Pulmonary artery endothelial cell (primary cell): ENCODE measurements around the gene PCSK5. TPM values are rescaled to one million over a fixed set of nuclear protein-coding genes. Genes with fewer than 3 reads are reported as not detected.

Experiments used
- DNase-seq: peaks from one replicate; pipeline ENCODE4 v3.0.0-alpha.2; 2011; ENCODE audit warnings: low read depth, low spot score
- total RNA-seq: library from RNA; depleted of rRNA; stranded (reverse); fragments of >200 nt; gene quantifications from 2 replicates; pipeline ENCODE4 v1.2.3, GENCODE V29; 2014

The PCSK5 gene
- total RNA-seq, 1 donor from 2014 or later: 11.5 TPM

GRCh38 chr9:76003041-76003440, 112.6 kb downstream of the PCSK5 start:
- DNase-seq: no peak

DNA sequence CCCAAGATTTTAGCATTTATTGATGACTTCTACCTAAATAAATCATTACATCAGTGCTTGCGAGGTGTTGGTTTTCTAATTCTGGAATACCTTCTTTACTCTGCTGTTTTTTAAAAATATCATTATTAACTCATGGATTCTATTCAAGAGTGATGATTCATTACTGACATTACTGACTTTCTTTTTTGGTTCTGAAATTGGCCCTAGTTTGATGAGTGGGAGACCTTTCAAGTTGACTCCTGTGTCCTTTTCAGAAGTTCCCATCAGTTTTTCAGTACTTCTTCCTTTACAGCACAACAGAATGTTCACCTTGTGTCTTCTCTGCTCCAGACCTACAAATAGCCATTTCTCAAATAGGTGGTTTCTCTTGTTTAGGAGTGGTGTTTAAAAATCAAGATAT, 114.1 kb downstream of the PCSK5 start:
- no peak for DNase-seq

- DNase-seq: no peak
Observed at GRCh38 chr9:76007935-76008334, 117.5 kb downstream of the PCSK5 start.

DNA sequence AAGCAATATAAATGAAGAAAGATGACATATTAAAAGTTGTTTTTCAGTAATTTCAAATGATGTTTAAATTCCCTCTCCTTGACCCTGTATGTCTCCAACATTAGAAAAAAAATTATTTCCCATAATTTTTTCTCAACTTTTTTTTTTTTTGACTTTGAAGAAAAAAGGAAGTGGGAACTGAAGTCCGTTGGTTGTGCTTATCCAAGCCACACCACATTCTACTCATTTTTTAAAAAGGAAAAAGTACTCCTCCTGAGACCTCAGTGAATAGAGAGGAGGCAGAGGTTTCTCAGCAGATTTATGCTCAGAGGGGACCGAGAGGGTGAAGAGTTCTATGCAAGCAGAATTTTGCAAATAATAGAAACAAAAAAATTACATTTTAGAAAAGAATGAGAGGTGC, 123.3 kb downstream of the PCSK5 start:
- DNase-seq: no peak

DNA sequence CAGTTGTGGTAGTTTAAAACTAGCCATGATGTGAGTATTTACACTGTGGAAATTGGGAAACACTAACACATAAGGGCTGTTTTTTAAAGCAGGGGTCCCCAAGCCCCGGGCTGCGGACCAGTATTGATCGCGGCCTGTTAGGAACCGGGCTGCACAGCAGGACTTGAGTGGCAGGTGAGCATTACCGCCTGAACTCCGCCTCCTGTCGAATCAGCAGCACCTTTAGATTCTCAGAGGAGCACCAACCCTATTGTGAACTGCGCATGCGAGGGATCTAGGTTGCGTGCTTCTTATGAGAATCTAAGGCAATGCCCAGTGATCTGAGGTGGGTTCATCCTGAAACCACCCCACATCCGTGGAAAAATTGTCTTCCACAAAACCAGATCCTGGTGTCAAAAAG, 127.8 kb downstream of the PCSK5 start:
- no peak for DNase-seq

DNA sequence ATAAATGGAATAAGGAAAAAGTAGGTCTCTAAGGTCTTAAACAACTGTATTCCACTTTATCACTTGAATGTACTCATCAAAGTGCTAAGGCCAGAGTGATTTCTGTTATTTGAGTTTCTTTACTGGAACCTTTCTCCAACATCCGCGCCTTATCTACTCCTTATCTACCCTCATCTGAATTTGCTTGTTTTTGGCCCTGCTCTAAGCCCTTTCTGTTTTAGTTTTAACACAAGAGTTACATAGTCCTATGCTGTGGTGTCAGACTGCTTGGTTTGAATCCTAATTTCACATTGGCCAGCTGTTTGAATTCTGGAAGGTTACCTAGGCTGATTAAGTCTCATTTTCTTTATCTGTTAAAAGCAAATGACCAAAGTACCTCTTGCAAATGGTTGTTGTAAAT, 128.3 kb downstream of the PCSK5 start:
- no peak for DNase-seq

DNA sequence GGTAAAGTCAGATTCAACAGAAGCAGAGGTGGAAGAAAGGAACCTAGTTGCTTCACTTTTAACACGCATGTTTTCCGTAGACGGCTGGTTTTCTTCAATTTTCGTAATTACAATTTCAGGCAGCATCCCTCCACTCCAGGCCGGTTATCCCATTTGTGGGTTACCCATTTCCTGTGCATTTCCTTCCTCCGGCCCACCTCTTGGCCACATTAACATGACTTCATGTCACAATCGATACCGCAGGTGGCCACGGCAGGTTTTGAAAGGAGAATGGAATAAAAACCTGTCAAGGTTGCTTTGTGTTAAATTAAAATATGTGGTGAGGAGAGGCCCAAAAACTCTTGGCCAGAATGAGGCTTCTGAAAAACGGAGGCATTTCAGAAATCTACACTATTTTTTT, 130.2 kb downstream of the PCSK5 start:
- DNase-seq: no peak

DNA sequence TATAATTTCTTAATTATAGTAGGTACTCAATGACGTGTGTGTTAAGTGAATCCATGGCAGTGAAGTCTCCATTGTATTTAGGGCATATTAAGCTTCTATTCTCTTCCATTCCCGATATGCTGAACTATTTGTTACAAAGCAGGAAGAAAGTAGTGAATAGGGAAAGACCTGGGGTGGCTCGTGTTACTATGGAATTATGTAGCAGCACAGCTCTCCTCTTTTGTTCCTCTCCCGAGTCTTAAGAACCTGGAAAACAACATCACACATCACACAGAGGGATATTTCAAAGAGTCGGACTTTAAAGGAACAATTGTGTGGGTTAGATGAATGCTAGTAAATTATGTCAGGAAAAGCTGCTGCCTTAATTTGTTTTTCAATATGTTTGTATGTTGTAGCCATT, 131.8 kb downstream of the PCSK5 start:
- DNase-seq: no peak

DNA sequence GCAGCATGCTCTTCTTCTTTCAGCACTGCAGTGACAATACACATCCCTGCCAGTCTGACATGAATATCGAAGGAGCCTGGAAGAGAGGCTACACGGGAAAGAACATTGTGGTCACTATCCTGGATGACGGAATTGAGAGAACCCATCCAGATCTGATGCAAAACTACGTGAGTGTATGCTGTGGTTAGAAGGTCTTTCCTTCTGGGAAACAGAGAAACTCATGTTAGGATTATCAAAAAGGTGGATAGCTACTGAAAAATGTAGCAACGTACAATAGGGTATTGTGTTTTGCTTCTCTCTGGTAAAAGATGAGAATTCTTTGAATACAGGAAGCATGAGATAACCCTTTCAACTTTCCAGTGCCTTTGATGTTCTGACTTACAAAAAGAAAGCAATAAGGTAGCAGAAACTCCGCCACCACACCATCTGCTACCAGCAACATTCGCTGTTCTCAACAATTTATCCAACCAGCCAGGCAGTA, 133.3 kb downstream of the PCSK5 start:
- DNase-seq: no peak

- no peak for DNase-seq
Observed at GRCh38 chr9:76025286-76025685, 134.8 kb downstream of the PCSK5 start.

- no peak for DNase-seq
Observed at GRCh38 chr9:76026796-76027195, 136.3 kb downstream of the PCSK5 start.

DNA sequence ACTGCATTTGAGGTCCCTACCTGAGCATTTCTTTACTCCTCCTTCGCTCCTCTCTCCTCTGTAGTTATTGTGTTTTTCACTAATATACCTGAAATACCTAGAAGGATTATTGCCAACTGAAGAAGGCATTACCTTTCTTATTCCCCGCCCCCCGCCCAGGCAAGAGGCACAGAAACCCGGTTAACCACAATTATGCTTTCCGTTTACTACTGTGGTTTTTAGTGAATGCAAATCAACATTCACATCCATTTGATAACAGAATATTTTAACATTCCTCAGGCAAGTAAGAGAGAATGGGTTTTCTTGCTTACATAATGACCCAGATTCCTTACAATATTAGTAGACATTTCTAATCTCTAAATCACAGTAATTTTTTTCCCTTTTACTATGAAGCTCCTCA, 136.9 kb downstream of the PCSK5 start:
- no peak for DNase-seq

DNA sequence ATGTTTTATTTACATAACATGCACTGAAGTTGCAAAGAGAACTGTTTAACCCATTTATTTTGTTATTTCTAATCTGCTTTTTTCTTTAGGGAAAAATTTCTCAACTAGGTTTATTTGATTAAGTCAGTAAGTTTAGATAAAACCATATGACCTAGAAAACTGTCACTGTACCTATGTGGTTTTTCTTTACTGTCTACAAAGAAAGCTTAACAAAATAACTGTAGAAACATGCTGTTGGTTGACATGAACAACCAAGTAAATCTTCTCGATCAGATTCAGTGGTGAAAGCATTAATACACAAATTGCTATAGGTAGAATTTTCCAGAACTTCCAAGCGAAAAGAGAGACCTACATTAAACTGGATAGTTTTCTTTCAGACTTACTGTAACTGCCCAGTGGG, 137.4 kb downstream of the PCSK5 start:
- DNase-seq: no peak

- DNase-seq: no peak
Observed at GRCh38 chr9:76032038-76032796, 141.7 kb downstream of the PCSK5 start.

DNA sequence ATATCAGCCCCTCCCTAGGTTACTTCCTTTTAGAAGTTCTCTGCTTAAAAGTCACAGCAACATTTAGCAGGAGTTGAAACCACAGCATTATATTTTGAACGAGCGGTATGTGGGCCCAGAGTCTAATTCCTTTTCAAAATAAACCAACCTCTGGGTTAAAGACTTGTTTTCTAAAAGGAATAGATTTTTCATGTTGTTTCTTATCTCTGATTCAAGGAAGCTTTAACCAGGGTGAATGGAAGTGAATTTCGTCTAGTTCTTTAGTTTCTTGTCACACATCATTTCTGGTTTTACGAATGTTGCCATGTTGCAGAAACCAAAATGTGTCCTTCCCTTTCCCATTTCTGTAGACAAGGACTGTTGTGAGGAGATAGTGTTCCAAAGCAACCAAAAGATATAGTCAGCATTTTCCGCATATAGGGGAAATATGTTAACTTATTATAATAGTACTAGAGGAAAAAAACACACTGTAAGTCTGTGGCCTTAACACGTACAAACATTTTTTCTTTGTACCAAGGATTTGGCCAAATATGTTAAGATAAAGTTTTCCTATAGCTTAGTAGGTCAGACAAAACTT, 142.4 kb downstream of the PCSK5 start:
- DNase-seq: no peak

GRCh38 chr9:76034049-76034448, 143.6 kb downstream of the PCSK5 start:
- no peak for DNase-seq

DNA sequence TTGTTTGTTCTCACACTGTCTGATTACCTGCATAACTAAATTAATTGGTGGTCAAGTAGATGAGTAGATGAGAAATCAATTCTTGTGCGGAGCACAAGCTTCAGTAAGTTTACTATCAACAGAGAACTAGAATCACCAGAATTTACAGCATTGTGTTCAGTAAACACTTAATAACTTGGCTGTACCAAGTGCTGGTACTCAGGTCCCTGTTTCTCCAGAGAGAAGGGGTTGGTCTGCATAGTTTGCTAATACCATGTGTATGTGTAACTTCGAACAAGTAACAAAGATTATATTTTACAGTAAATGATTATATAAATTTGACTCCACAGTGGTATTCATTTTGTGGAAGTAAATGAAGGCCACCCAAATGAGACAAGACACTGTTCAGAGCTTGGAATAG, 146.3 kb downstream of the PCSK5 start:
- no peak for DNase-seq

DNA sequence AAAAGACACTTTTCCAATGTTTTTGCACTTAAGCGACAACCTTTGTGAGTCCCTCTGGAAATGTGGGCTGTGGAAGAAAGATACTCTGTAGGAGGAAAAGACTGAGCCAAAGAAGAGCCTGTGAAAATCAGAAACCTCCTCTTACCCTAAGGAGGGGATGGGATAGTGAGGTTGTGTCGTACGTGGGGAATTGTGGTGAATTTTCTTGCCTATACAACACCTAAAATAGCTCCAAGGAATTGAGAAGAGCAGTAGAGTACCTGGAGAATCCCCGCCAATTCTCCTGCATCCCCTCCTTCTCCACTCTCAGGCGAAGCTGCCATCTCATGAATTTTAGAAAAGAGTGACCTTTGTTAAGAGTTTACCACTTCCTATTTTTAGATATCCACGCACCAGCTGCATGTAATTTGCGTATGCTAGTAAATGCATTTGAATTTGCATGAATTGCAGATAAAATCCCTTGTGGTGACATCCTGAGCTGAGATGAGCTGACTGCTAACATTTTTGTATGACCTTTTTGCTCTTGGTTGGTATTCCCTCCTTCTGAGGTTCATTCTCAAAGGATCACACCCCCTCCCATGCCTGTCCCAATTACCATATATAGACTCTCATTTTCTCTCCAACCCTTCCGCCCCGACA, 147.2 kb downstream of the PCSK5 start:
- no peak for DNase-seq

- no peak for DNase-seq
Observed at GRCh38 chr9:76038431-76038830, 148.0 kb downstream of the PCSK5 start.

DNA sequence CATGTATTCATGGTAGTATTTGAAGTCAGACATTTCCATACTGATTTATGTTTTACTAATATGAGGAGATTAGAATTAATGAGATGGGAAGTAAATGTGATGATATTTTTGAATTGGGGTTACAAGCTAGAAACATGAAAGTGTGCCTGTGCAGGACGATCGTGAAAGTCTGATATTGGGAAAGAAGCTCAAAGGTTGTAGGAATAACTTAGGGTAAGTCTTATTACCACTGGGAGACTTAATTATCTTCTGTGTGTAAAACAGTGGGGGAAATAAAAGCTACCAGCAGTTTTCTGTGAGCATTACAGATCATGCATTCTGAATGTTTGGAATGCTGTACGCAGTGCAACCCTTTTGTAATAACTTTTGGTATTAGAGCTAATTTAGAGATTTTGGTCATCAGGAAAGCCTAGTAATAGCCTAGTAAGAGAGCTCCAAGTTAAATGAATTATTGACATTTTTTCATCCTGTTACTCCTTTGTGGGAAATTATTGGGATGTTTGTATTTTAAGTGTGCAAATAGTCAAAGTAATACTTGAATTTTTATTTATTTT, 153.9 kb downstream of the PCSK5 start:
- no peak for DNase-seq

- no peak for DNase-seq
Observed at GRCh38 chr9:76045221-76045620, 154.7 kb downstream of the PCSK5 start.

DNA sequence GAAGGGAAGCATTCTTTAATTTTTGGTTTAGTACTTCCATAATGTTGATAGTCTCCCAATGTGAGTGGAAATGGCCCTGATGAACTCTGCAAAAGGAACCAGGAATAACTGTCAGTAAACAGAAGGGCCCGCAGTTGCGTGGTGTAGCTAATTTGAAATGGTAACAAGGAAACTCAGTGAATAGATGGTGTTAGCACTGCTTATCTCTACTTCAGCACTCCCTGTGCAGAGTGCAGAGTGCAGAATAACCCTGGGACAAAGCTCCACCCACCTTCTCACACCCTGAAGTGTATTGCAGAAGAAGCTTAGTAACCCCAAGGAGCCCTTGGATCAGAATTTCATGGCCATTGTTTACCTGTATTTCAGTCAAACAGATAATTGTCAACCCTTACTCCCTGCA, 158.9 kb downstream of the PCSK5 start:
- no peak for DNase-seq

DNA sequence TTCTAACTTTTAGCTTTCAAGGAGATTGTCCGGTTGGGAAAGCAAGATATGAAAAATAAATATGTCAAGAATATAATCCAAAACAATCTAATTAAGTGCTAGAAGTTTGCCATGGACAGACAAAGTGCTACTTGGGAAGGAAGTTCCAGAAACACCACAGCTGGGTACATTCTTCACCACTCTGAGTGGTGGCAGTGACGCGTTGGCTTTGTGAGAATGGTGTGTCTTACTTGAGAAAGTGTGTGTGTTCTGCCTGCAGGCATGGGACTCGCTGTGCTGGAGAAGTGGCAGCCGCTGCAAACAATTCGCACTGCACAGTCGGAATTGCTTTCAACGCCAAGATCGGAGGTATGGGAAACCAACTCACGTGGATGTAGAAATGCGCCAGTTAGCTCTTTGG, 177.2 kb downstream of the PCSK5 start:
- DNase-seq: no peak
